Stomach smooth muscle (tissue), 2 donors: ENCODE results near the gene PRKAG1.
A peak's percentile ranks its signal among the peaks of the same experiment; 100 is the strongest.

Experiments used
- H3K27ac ChIP-seq: one replicate; pipeline ENCODE4 v1.7.0; 2013; ENCODE audit warnings: mild to moderate bottlenecking, low read length, inconsistent platforms
- H3K27me3 ChIP-seq, 2 donors: one replicate each; pipeline ENCODE4 v1.7.0; 2013; ENCODE audit warnings: low read length in 2 of 2; ENCODE audit not compliant: insufficient read depth in 2 of 2, control insufficient read depth in 1 of 2
- H3K36me3 ChIP-seq, 2 donors: one replicate each; pipeline ENCODE4 v1.7.0; 2013; ENCODE audit warnings: low read length in 2 of 2; ENCODE audit not compliant: control insufficient read depth in 2 of 2, insufficient read depth in 2 of 2
- H3K4me1 ChIP-seq: one replicate; pipeline ENCODE4 v1.7.0; 2013; ENCODE audit warnings: low read length; ENCODE audit not compliant: control insufficient read depth, insufficient read depth
- H3K4me3 ChIP-seq, 2 donors: one replicate each; pipeline ENCODE4 v1.7.0; 2013; ENCODE audit warnings: low read length in 2 of 2
- H3K9ac ChIP-seq, 2 donors: one replicate each; pipeline ENCODE4 v1.7.0; 2013; ENCODE audit warnings: low read length in 2 of 2, mild to moderate bottlenecking in 1 of 2
- H3K9me3 ChIP-seq, 2 donors: one replicate each; pipeline ENCODE4 v1.7.0; 2013; ENCODE audit warnings: low read length in 2 of 2; ENCODE audit not compliant: control insufficient read depth in 2 of 2
- donor health status: healthy.
- donor health status: Pancreatic carcinoma.

PRKAG1 gene

GRCh38 chr12:49010092-49010668 lies 8.4 kb downstream of the PRKAG1 start:
- H3K27ac ChIP-seq: no peak overlapping the region
- no peak overlapping the region for H3K4me3 ChIP-seq
- peaks cover 2 to 13% of the 10 kb centered on the region in 2 donors for H3K27me3 ChIP-seq
- no peaks in the 10 kb centered on the region for H3K4me1 ChIP-seq
- no peak overlapping the region for H3K9ac ChIP-seq
- H3K9me3 ChIP-seq: no peaks in the 10 kb centered on the region
- peaks cover 23 to 31% of the 10 kb centered on the region in 2 donors for H3K36me3 ChIP-seq

GRCh38 chr12:49008943-49009342 lies 9.6 kb downstream of the PRKAG1 start:
- H3K4me1 ChIP-seq: no peaks in the 10 kb centered on the region
- H3K27ac ChIP-seq: no peak overlapping the region
- H3K9me3 ChIP-seq: no peaks in the 10 kb centered on the region
- H3K27me3 ChIP-seq: peaks cover 2 to 17% of the 10 kb centered on the region in 2 donors
- H3K9ac ChIP-seq: no peak overlapping the region
- H3K36me3 ChIP-seq: peaks cover 34 to 42% of the 10 kb centered on the region in 2 donors
- H3K4me3 ChIP-seq: no peak overlapping the region

- Histone ChIP-seq H3K27me3 (peaks cover 58 to 71% of the 10 kb centered on the region in 2 donors), H3K9ac (no peak overlapping the region), H3K27ac (no peak overlapping the region)
These were observed 18.2 kb downstream of the PRKAG1 start for GRCh38 chr12:49000346-49000745.

GRCh38 chr12:48999371-49000131 lies 19.0 kb downstream of the PRKAG1 start, which contains the start of gene DDN:
Gene DDN (minus strand): TSS chr12:48999375. CDS start chr12:48999287, 88 bp downstream.
- no peak within 1 kb of the TSS for H3K27ac ChIP-seq
- H3K4me1 ChIP-seq: peaks cover 38% of the 10 kb centered on the region
- H3K36me3 ChIP-seq: peaks cover 27 to 31% of the 10 kb centered on the region in 2 donors
- no peaks in the 10 kb centered on the region for H3K9me3 ChIP-seq
- H3K9ac ChIP-seq: no peak within 1 kb of the TSS
- H3K27me3 ChIP-seq: peaks cover 61 to 73% of the 10 kb centered on the region in 2 donors
- H3K4me3 ChIP-seq: peak within 1 kb of the TSS; percentile 41 to 65

More at GRCh38 chr12:49000346-49000745, 18.2 kb downstream of the PRKAG1 start:
- Histone ChIP-seq H3K4me1 (peaks cover 36% of the 10 kb centered on the region), H3K9me3 (no peaks in the 10 kb centered on the region), H3K36me3 (peaks cover 35 to 39% of the 10 kb centered on the region in 2 donors), H3K4me3 (no peak overlapping the region)

- Histone ChIP-seq H3K4me3 (peak overlapping the region; percentile 41 to 65), H3K9me3 (no peaks in the 10 kb centered on the region), H3K36me3 (peaks cover 20 to 25% of the 10 kb centered on the region in 2 donors), H3K27ac (no peak overlapping the region), H3K9ac (no peak overlapping the region), H3K27me3 (peaks cover 64 to 77% of the 10 kb centered on the region in 2 donors), H3K4me1 (peaks cover 38% of the 10 kb centered on the region)
These were observed 19.9 kb downstream of the PRKAG1 start for GRCh38 chr12:48998497-48999353.

- Histone ChIP-seq H3K36me3 (peaks cover 16 to 18% of the 10 kb centered on the region in 2 donors), H3K4me1 (peaks cover 38% of the 10 kb centered on the region), H3K27me3 (peaks cover 58 to 74% of the 10 kb centered on the region in 2 donors), H3K9ac (no peak overlapping the region), H3K27ac (no peak overlapping the region), H3K9me3 (no peaks in the 10 kb centered on the region), H3K4me3 (peak overlapping the region; percentile 41 to 66)
These were observed 20.7 kb downstream of the PRKAG1 start for GRCh38 chr12:48997719-48998496.

GRCh38 chr12:48996794-48997718 lies 21.5 kb downstream of the PRKAG1 start:
- Histone ChIP-seq H3K9me3 (no peaks in the 10 kb centered on the region), H3K9ac (no peak overlapping the region), H3K27ac (no peak overlapping the region), H3K36me3 (peaks cover 7 to 9% of the 10 kb centered on the region in 2 donors), H3K4me1 (peaks cover 38% of the 10 kb centered on the region), H3K27me3 (peaks cover 50 to 68% of the 10 kb centered on the region in 2 donors), H3K4me3 (peak overlapping the region in 1 of 2 donors; percentile 66)

GRCh38 chr12:48995086-48995879 lies 23.3 kb downstream of the PRKAG1 start:
- Histone ChIP-seq H3K9ac (no peak overlapping the region), H3K36me3 (no peaks in the 10 kb centered on the region), H3K4me3 (peak overlapping the region; percentile 34 to 55), H3K9me3 (no peaks in the 10 kb centered on the region), H3K4me1 (peaks cover 37% of the 10 kb centered on the region), H3K27ac (no peak overlapping the region), H3K27me3 (peaks cover 40 to 56% of the 10 kb centered on the region in 2 donors)
